ENCODE measurements around the gene ITFG1. TPM values are rescaled to one million over a fixed set of nuclear protein-coding genes. Genes with fewer than 3 reads are reported as not detected.

ITFG1 gene
- total RNA-seq, 2 experiments from 2014 or later = 18.0 to 18.5 TPM

GRCh38 chr16:47311738-47312505, 148.9 kb downstream of the ITFG1 start:
- ATAC-seq (ENCODE audit: poor library complexity) = no peak
- no peak for DNase-seq
- H3K4me3 Mint-ChIP-seq = no peak overlapping the region
- Histone ChIP-seq H3K9me3 (ENCODE audit: control insufficient read depth in 1 of 2, insufficient read depth in 1 of 2, low read length in 2 of 2) (no peaks in the 10 kb centered on the region), H3K36me3 (ENCODE audit: insufficient read depth, low read length) (peaks cover 18% of the 10 kb centered on the region), H3K27ac (ENCODE audit: low read depth in 1 of 2, low read length in 2 of 2) (no peak overlapping the region), H3K4me1 (ENCODE audit: insufficient read depth, low read length) (no peaks in the 10 kb centered on the region), H3K27me3 (ENCODE audit: control insufficient read depth in 1 of 2, insufficient read depth in 2 of 2, low read length in 2 of 2) (no peaks in the 10 kb centered on the region), H3K4me3 (ENCODE audit: low read length) (no peak overlapping the region)
- intact Hi-C loops (cut with DNase I, micrococcal nuclease) = no loop called here
- ChIA-PET POLR2A (no interaction called here), CTCF (no interaction called here)
- H3K27me3 Mint-ChIP-seq = no peaks in the 10 kb centered on the region
- peaks cover 68% of the 10 kb centered on the region for H3K36me3 Mint-ChIP-seq (ENCODE audit: low read depth)
- H3K9me3 Mint-ChIP-seq = no peaks in the 10 kb centered on the region
- H3K4me1 Mint-ChIP-seq (ENCODE audit: low read depth) = no peaks in the 10 kb centered on the region
- no peak for TF ChIP-seq CTCF (IDR thresholded peaks at IDR 0.05)
- no peak overlapping the region for H3K27ac Mint-ChIP-seq

GRCh38 chr16:47310792-47311211, 150.1 kb downstream of the ITFG1 start:
- Histone ChIP-seq H3K36me3 (ENCODE audit: insufficient read depth, low read length) (peaks cover 18% of the 10 kb centered on the region), H3K4me3 (ENCODE audit: low read length) (no peak overlapping the region), H3K4me1 (ENCODE audit: insufficient read depth, low read length) (no peaks in the 10 kb centered on the region), H3K27me3 (ENCODE audit: control insufficient read depth in 1 of 2, insufficient read depth in 2 of 2, low read length in 2 of 2) (no peaks in the 10 kb centered on the region), H3K9me3 (ENCODE audit: control insufficient read depth in 1 of 2, insufficient read depth in 1 of 2, low read length in 2 of 2) (no peaks in the 10 kb centered on the region), H3K27ac (ENCODE audit: low read depth in 1 of 2, low read length in 2 of 2) (no peak overlapping the region)
- TF ChIP-seq CTCF (IDR thresholded peaks at IDR 0.05) = no peak
- H3K4me1 Mint-ChIP-seq (ENCODE audit: low read depth) = no peaks in the 10 kb centered on the region
- POLR2A ChIA-PET = no interaction called here
- no peak for DNase-seq
- no peak overlapping the region for H3K4me3 Mint-ChIP-seq
- CTCF ChIA-PET = interaction anchor here (1.1 kb wide), 1 partner anchor 10 kb away, joined by 3 read pairs; no protein-coding TSS in a partner anchor
- intact Hi-C loops (cut with DNase I, micrococcal nuclease) = no loop called here
- H3K27ac Mint-ChIP-seq = no peak overlapping the region
- H3K27me3 Mint-ChIP-seq = no peaks in the 10 kb centered on the region
- peaks cover 69% of the 10 kb centered on the region for H3K36me3 Mint-ChIP-seq (ENCODE audit: low read depth)
- no peaks in the 10 kb centered on the region for H3K9me3 Mint-ChIP-seq
- no peak for ATAC-seq (ENCODE audit: poor library complexity)

GRCh38 chr16:47309581-47310312, 151.1 kb downstream of the ITFG1 start:
- H3K27me3 Mint-ChIP-seq = no peaks in the 10 kb centered on the region
- Histone ChIP-seq H3K4me1 (ENCODE audit: insufficient read depth, low read length) (no peaks in the 10 kb centered on the region), H3K9me3 (ENCODE audit: control insufficient read depth in 1 of 2, insufficient read depth in 1 of 2, low read length in 2 of 2) (no peaks in the 10 kb centered on the region), H3K4me3 (ENCODE audit: low read length) (no peak overlapping the region), H3K27me3 (ENCODE audit: control insufficient read depth in 1 of 2, insufficient read depth in 2 of 2, low read length in 2 of 2) (no peaks in the 10 kb centered on the region), H3K36me3 (ENCODE audit: insufficient read depth, low read length) (peaks cover 18% of the 10 kb centered on the region), H3K27ac (ENCODE audit: low read depth in 1 of 2, low read length in 2 of 2) (no peak overlapping the region)
- no peaks in the 10 kb centered on the region for H3K4me1 Mint-ChIP-seq (ENCODE audit: low read depth)
- no peaks in the 10 kb centered on the region for H3K9me3 Mint-ChIP-seq
- H3K4me3 Mint-ChIP-seq = no peak overlapping the region
- H3K36me3 Mint-ChIP-seq (ENCODE audit: low read depth) = peaks cover 80% of the 10 kb centered on the region
- DNase-seq (no peak), ATAC-seq (ENCODE audit: poor library complexity) (no peak)
- POLR2A ChIA-PET = no interaction called here
- intact Hi-C loops (cut with DNase I, micrococcal nuclease) = no loop called here
- H3K27ac Mint-ChIP-seq = no peak overlapping the region
- CTCF ChIA-PET = interaction anchor here (1.1 kb wide), 1 partner anchor 11 kb away, joined by 3 read pairs; no protein-coding TSS in a partner anchor
- no peak for TF ChIP-seq CTCF (IDR thresholded peaks at IDR 0.05)

Measured in CD4-positive, alpha-beta T cell (primary cell).